Measurements from ENCODE around the gene SH3RF1. TPM values are rescaled to one million over a fixed set of nuclear protein-coding genes. Genes with fewer than 3 reads are reported as not detected.
A peak's percentile ranks its signal among the peaks of the same experiment; 100 is the strongest.

SH3RF1 gene
- total RNA-seq, 6 experiments from 2014 or later, result 54.5 to 67.1 (median 57.1) TPM

- peaks cover 96% of the 10 kb centered on the region for H3K4me1 Mint-ChIP-seq (ENCODE audit: low read depth)
- H3K27me3 Mint-ChIP-seq (ENCODE audit: insufficient read depth), result no peaks in the 10 kb centered on the region
- peaks cover 58% of the 10 kb centered on the region for H3K36me3 Mint-ChIP-seq (ENCODE audit: low read depth)
- no peak overlapping the region for H3K4me3 Mint-ChIP-seq
- no peak for DNase-seq
- H3K27ac Mint-ChIP-seq, result no peak overlapping the region
- TF ChIP-seq CTCF (IDR thresholded peaks at IDR 0.05), result no peak
- H3K9me3 Mint-ChIP-seq, result no peaks in the 10 kb centered on the region
Observed at GRCh38 chr4:169156392-169156791, 114.4 kb downstream of the SH3RF1 start.

- Mint-ChIP-seq H3K36me3 (ENCODE audit: low read depth) (peaks cover 71% of the 10 kb centered on the region), H3K4me3 (no peak overlapping the region), H3K9me3 (no peaks in the 10 kb centered on the region), H3K27ac (peak overlapping the region; percentile 61), H3K4me1 (ENCODE audit: low read depth) (peaks cover 93% of the 10 kb centered on the region), H3K27me3 (ENCODE audit: insufficient read depth) (no peaks in the 10 kb centered on the region)
- TF ChIP-seq CTCF (IDR thresholded peaks at IDR 0.05), result no peak
- DNase-seq, result no peak
Observed at GRCh38 chr4:169154121-169154520, 116.6 kb downstream of the SH3RF1 start.

- Mint-ChIP-seq H3K36me3 (ENCODE audit: low read depth) (peaks cover 77% of the 10 kb centered on the region), H3K9me3 (no peaks in the 10 kb centered on the region), H3K27ac (peak overlapping the region; percentile 64), H3K4me1 (ENCODE audit: low read depth) (peaks cover 93% of the 10 kb centered on the region), H3K4me3 (no peak overlapping the region), H3K27me3 (ENCODE audit: insufficient read depth) (no peaks in the 10 kb centered on the region)
- no peak for DNase-seq
- no peak for TF ChIP-seq CTCF (IDR thresholded peaks at IDR 0.05)
Observed at GRCh38 chr4:169153481-169154087, 117.2 kb downstream of the SH3RF1 start.

- DNase-seq, result no peak
- Mint-ChIP-seq H3K4me3 (no peak overlapping the region), H3K9me3 (no peaks in the 10 kb centered on the region), H3K36me3 (ENCODE audit: low read depth) (peaks cover 78% of the 10 kb centered on the region), H3K27ac (no peak overlapping the region), H3K27me3 (ENCODE audit: insufficient read depth) (no peaks in the 10 kb centered on the region), H3K4me1 (ENCODE audit: low read depth) (peaks cover 93% of the 10 kb centered on the region)
- TF ChIP-seq CTCF (IDR thresholded peaks at IDR 0.05), result peak; percentile 60
Observed at GRCh38 chr4:169152899-169153298, 117.9 kb downstream of the SH3RF1 start.

- DNase-seq, result no peak
- peaks cover 77% of the 10 kb centered on the region for H3K36me3 Mint-ChIP-seq (ENCODE audit: low read depth)
- H3K27ac Mint-ChIP-seq, result peak overlapping the region; percentile 7; the same call in 1 of the 2 replicates
- TF ChIP-seq CTCF (IDR thresholded peaks at IDR 0.05), result no peak
- no peaks in the 10 kb centered on the region for H3K27me3 Mint-ChIP-seq (ENCODE audit: insufficient read depth)
- peaks cover 93% of the 10 kb centered on the region for H3K4me1 Mint-ChIP-seq (ENCODE audit: low read depth)
- no peaks in the 10 kb centered on the region for H3K9me3 Mint-ChIP-seq
- no peak overlapping the region for H3K4me3 Mint-ChIP-seq
Observed at GRCh38 chr4:169152098-169152497, 118.7 kb downstream of the SH3RF1 start.

Data from HFFc6 (cell line).